KBM-7 (cell line): ENCODE measurements around the gene NFIA.
A peak's percentile ranks its signal among the peaks of the same experiment; 100 is the strongest.

Experiments
- DNase-seq: peaks from one replicate; pipeline ENCODE4 v3.0.0-alpha.2; 2015
- in situ Hi-C: fragments of 300-500 bp; cut with MboI; formaldehyde crosslinking; loops from 2 replicates; pipeline ENCODE4 v1.14.3; 2020; ENCODE audit warnings: low sequenced_read_pairs, low pct_unique_long_range_greater_than_20kb, mixed read lengths

NFIA gene

GRCh38 chr1:61329556-61329955, 247.2 kb downstream of the NFIA start:
- in situ Hi-C loops = no loop called here
- no peak for DNase-seq

- in situ Hi-C loops = no loop called here
Observed at GRCh38 chr1:61330018-61330417, 247.7 kb downstream of the NFIA start.

GRCh38 chr1:61330571-61330970, 248.2 kb downstream of the NFIA start:
- in situ Hi-C loops = no loop called here
- DNase-seq = no peak

More at GRCh38 chr1:61330018-61330417, 247.7 kb downstream of the NFIA start:
- no peak for DNase-seq

DNA sequence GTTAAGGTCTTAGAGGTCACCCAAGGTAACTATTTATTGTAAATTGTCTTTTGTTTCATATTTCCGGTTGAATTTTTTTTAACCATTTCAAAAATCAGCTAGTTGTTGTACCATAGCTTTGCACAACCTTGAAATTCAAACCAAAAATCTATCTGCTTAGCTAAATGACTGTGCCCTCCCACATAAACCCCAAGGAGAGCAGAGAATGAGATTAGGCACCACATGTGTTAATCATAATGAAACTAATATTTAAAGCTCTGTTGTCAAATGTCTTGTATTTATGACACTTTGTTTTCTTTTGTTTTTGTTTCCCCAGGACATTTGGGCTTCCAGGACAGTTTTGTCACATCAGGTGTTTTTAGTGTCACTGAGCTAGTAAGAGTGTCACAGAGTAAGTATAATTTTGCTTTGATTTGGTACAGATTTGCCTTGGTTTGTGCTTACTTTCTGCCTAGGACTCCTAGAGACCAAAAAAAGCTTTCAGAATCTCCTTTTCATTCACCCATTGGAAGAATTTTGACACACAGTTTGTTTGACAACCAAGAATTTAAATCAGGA, 249.9 kb downstream of the NFIA start:
- in situ Hi-C loops = no loop called here
- DNase-seq = no peak

- in situ Hi-C loops = no loop called here
- no peak for DNase-seq
Observed at GRCh38 chr1:61332796-61333195, 250.4 kb downstream of the NFIA start.

- in situ Hi-C loops = no loop called here
- DNase-seq = no peak
Observed at GRCh38 chr1:61334718-61335589, 252.6 kb downstream of the NFIA start.

- in situ Hi-C loops = no loop called here
- no peak for DNase-seq
Observed at GRCh38 chr1:61337037-61337436, 254.7 kb downstream of the NFIA start.

GRCh38 chr1:61337441-61337951, 255.1 kb downstream of the NFIA start:
- in situ Hi-C loops = no loop called here
- no peak for DNase-seq

DNA sequence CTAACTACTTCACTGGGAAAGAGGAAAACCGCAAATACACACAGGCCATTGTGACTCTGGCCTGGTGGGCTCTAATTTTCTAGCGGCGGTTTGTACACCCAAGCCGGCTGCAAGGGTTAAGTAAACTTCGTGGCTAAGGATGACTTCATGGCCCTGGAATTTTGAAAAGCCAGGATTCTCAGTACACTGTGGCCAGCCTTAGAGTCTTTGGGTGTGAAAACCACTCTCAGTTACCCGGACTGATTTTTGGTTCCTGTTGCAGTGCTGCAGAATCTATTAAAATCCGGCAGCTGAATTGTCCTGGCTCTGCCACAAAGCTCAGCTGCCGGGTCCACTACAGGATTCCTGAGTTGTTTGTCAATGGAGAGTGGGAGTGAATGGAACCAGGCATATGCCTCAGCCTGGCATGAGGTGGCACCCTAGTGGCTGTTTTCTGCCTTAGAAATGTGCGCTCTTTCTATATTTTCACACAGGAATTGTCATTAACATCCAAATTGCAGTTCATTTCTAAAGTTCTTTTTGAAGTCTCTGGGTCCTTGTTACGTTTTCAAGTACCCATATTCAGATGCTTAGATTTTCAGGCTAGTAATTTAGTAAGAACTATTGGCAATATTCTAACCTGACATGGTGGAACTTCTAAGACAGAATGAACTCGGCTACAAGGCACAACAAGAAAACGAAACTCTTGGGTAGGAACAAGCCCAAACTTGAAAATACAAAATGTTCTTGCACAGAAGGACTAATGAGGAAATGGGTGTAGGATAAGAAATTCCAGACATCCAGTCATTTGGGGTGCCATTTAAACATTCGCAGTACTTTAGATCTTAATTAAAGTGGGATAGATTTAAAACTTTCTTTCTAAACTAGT, 255.9 kb downstream of the NFIA start:
- in situ Hi-C loops = no loop called here
- DNase-seq = peak; percentile 19

DNA sequence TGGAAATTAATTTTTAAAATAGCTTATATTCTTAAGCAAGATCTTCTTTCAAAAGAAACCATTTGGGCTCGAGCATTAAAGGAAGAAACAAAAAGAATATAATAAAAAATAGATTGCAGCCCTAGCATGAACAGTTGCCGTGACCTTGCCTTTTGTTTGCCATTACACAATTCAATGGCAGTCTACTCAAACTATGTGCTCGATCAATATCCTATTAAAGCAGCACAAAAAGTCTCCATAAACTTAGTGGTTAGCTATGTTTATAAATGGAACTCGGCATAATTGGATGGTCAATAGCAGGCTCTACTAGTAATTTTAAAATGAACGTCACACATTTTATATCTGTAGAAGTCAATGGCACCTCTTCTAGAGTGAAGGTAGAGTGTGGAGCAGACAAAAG, 256.5 kb downstream of the NFIA start:
- in situ Hi-C loops = no loop called here
- no peak for DNase-seq

- DNase-seq = no peak
- in situ Hi-C loops = no loop called here
Observed at GRCh38 chr1:61341426-61341825, 259.1 kb downstream of the NFIA start.

DNA sequence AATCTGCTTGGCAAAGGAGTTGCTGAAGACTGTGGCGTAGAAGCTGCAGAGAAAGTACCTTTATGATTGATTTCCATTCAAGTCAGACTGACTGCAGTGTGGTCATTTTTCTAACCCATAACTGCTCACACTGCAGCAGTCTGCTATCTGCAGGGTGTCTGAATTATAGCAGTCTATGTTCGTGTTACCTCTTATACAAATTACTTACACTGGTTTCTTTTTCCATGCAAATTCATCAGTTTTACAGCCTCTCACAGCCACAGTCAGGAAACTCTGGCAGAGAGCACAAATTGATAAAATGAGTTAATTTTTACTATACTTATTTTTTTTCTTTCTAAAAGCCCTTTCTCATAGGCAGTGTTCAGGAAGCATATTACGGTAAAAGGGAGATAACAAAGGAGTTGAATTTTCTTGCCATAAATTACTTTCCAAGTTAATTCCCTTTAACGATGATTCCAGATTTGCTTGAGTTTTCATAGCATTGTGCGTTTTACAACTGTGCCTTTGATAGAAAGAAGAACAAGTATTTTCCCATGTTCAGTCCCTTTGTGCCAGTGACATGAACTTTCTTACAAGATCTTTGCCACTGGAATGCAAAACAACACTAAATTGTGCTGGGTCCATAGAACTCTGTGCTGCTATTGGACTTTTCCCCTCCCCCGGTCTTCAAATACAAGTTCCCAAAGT, 261.5 kb downstream of the NFIA start:
- in situ Hi-C loops = no loop called here
- DNase-seq = no peak

- no peak for DNase-seq
- in situ Hi-C loops = no loop called here
Observed at GRCh38 chr1:61344696-61345095, 262.3 kb downstream of the NFIA start.

DNA sequence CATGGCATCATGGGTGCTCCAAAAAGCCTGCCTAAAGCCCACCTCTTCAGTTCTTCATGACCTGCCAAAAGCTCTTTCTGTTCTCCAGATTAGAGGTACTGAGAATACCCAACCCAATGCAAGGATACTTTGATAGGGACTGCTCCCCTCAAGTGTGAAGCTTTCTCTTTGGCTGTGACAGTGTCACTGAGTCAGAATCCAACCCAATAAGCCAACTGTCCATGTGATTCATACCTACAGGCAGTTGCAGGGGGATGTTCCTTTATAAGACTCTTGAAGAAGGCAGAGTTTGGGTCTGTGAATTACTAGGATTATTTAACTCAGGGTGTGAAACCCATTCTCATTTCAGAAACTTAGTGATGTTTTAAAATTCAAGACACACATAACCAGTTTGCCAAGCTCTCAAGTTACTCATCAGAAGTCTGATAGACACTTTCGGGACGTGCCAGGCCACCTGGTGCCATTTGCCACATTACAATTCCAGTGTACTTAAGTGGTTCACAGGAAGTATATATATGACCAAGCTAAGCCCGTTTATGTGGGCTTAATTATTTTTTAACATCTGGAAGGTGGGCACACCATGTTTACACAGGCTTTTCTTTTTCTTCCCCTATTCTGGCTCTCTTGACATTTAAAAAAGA, 265.8 kb downstream of the NFIA start:
- DNase-seq = no peak
- in situ Hi-C loops = no loop called here

DNA sequence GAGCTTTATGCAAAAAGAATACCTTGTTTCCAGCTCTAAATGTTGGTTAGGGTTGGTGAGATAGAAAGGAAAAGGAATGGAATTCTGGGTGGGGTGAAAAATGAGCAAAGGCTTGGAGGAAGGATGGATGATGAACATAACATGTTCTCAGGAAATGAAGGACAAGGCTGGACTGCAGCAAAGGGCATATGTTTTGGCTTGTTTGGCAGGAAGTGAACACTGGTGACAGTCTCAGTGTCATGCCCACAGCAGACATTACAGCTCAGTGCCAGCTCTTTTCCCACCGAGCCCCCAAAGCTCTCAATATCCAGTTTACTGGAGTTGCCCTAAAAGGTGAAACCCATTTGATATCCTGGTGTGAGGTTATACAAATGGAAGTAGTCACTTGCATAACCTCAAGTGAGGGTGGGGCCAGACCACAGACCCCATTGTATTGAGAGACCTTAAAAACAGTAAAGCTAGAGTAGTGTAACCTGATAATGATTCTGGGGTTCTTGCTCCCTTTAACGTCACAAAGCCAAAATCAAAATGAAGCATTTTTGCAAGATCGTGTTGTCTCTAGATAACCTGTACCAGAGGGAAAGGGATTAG, 270.6 kb downstream of the NFIA start:
- in situ Hi-C loops = no loop called here
- no peak for DNase-seq

DNA sequence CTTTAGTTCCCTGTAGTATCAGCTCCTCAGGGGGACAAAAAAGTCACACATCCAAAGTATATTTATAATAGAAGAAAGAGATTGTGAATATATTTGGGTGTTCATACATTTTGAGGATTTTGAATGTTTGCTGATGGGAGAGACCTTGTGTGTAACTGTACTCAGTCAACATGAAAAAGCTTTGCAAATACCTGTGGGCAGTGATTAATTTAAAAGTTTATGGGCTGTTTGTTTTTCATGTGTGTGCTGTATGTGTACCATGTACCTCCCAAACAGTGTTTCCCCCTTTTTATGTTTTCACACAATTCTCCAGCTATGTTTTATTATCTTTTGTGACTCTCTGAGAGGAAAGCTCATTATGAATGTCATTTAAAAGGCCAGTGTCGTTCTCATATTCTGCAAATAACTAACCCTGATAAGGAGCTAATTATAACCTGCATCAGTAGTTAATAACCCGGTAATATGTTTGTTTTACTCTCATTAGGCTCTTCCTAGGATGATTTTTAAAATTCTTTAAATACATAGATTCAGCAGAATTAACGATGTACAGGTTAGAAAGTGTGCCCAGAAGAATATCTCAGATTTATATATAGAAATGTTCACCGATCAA, 271.5 kb downstream of the NFIA start:
- in situ Hi-C loops = no loop called here
- DNase-seq = no peak

DNA sequence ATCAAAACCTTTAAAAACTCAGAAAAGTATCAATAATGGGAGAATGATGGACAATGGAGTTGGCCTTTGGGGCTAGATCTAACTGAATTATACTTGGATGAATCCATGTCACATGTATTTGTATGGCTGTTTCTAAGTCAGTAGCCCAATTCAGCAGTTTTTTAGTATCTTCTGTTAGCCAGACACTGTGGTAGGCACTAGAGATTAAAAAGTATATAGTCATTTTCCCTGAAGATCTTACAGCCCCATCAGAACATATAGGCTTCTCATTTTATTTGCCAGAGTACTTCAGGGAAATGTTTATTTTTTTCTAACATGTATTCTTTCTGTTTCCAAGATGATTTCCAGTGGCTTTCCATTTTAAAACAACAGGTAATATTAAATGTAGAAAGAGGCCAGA, 273.7 kb downstream of the NFIA start:
- DNase-seq = no peak
- in situ Hi-C loops = no loop called here

DNA sequence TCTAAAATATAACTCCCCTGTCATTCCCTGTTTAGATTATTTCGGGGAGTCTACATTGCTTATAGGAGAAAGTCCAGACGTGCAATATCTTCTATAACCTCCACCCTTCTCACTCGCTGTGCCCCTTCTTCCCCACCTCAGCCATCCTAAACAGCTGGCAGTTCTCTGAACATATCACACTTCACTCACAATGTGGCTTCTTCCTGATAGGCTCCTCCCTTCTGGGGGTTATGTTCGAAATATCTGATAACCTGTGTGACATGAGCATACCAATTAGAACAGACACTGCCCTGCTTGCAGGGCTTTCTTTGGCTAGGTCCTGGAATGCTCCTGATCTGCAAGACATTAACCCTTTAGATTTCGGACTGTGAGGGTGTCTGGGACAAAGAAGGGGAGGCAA, 274.6 kb downstream of the NFIA start:
- in situ Hi-C loops = no loop called here

More for the DNA sequence above, 274.6 kb downstream of the NFIA start:
- DNase-seq = no peak
